GM19452 (cell line): ENCODE measurements around the gene STARD3.

Source experiments
- ATAC-seq: cut with Tn5 transposase; IDR thresholded peaks from one replicate; pipeline ENCODE4 v1.9.1; 2021; ENCODE audit not compliant: unreplicated experiment

STARD3 gene

DNA sequence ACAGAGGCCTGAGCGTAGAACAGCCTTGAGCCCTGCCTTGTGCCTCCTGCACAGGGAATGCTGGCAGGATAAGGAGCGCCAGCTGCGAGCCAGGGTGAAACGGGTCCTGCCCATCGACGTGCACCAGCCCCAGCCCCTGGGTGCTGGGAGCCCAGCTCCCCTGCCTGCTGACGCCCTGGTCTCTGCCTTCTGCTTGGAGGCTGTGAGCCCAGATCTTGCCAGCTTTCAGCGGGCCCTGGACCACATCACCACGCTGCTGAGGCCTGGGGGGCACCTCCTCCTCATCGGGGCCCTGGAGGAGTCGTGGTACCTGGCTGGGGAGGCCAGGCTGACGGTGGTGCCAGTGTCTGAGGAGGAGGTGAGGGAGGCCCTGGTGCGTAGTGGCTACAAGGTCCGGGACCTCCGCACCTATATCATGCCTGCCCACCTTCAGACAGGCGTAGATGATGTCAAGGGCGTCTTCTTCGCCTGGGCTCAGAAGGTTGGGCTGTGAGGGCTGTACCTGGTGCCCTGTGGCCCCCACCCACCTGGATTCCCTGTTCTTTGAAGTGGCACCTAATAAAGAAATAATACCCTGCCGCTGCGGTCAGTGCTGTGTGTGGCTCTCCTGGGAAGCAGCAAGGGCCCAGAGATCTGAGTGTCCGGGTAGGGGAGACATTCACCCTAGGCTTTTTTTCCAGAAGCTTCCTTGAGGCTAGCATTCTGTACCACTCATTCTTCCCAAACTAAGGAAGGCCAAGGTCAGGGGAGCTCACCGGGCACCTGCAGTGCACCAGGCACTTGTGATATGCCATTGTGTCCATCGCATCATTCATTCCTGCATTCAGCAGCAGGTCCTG is 33.2 kb downstream of the STARD3 start:
- no peak for ATAC-seq

DNA sequence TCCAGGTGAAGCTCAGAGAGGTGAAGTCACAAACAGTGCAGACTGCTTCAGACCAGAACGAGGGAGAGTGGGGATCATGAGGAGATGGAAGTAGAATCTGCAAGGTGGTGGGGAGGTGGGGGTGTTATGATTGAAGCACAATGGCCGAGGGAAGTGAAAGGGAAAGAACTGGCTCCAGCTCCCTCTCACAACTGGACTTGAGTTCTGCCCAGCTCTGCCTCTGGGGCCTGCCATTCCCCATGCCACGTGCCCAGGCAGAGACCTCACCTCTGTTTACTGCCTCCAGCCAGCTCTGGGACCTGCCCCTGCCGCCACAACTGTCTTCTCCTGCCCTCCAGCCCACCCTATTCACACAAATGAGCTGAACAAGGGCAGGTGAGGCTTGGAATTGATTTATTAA is 33.8 kb downstream of the STARD3 start:
- ATAC-seq: no peak

DNA sequence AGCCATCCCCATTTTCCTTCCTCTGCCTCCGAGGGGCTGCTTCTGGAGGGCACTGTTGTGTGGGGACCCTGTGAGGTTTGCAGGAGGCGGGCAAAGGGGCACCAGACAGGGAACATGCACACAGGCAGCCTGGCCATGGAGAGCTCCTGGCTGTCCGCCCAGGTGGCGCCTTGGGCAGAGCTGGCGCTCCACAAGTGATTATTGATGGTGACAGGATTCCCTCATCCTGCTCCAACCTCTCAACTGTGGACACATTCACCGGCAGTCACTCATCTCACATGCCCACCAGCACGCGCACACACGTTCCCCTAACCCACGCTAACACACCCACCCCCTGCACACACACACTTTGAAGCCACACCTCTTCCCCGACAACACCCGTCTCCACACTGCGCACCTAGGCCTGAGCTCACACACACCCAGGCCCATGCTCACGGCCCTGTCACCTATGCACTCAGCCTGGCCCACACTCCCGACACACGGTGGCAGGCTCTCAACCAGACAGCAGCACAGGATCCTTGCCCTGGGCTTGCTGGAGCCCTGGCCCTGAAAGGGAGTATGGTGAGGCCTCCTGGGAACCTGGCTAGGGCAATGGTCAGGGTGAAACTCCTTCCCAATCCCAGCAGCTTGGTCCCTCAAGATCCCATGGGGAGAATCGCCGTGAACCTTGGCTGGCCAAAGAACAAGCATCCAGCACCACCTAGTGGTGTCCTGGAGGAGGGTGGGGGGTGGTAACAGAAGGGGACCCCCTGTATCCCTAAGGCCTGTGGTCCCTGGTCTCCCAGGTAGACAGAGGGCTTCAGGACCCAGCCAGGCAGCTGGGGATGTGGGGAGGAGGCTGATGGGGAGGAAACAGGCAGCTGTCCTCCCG is 34.9 kb downstream of the STARD3 start:
- ATAC-seq: no peak

DNA sequence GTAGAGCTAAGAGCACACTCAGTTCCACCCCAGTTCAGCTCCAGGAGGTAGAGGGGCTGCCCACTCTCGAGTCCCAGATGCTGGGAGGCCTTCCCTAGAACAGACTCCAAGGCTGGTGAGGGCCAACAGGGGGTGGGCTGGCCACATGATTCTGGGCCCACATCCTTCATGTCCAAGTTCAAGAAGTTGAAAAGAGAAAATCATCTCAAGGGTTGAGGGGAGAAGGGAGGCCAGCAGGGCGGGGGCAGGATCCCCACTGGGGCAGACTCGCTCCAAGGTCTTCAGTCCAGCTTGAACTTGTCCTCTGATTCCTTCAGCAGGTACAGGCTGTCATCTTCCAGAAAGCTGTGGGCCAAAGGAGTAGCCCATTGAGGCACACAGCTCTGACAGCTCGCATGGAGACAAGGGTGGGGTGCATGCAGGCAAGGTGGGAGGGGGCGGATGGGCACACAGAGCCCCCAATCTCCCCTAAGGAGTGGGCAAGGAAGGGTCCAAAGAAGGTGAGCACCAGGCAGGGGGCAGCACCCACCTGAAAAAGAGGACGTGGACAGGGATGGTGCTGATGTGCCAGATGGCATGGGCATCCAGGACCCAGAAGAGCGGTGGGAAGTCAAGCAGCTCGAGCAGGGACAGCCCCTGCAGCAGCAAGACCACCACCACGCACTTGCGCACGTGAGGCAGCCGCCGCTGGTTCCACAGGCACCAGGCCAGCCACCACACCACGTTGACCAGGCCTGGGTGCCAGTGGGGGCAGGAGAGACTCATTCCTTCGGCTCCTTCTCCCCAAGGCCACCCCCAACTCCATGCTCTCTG is 35.8 kb downstream of the STARD3 start:
- no peak for ATAC-seq

DNA sequence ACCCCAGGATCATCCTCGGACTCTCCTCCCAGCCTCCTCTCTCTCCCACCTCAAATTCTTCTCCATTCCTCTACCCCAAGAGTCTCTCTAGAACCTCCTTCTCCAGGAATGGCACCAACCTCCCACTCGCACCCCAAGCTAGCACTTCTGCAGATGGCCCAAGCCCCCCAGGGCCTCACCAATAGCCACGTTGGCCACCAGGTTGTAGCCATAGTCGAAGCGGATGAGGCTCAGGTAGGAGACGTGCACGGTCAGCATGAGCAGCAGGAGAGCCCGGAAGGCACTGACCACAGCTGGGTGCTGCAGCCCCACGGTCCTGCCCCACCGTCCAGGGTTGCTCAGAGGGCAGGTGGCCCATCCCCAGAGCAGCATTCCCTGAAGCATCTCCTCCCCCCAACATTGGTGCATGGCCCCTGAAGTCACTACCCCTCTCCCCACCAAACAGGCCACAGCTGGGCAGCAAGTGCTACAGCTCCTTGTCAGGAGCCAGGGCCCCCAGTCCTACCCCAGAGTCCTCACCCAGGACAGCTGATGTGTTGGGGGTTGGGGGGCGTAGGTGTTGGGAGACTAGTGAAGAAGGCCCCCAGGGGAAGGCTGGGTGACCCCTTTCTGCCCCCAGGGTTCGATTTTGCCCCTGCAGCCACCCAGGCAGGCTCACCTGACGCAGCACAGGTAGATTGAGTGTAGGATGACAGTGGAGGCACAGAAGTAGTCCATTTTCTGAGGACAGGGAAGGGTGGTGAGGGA is 36.6 kb downstream of the STARD3 start:
- no peak for ATAC-seq

DNA sequence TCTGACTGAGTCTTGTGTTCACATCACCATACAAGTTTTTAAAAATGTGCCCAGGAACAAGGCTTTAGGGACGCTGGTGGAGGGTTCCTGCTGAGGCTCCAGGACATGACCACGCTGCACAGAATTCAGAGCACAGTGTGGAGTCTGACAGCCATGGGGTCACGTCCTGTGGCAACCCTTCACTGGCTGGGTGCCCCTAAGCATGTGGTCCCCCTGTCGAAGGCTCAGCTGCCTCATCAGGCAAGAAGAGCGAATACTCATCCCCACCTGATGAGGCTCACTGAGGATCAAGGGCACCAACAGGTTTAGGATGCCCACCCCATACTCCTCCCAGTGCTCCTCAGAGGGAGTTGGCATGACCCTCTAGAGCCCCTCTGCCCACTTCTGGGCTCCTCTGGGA is 37.2 kb downstream of the STARD3 start:
- ATAC-seq: no peak

DNA sequence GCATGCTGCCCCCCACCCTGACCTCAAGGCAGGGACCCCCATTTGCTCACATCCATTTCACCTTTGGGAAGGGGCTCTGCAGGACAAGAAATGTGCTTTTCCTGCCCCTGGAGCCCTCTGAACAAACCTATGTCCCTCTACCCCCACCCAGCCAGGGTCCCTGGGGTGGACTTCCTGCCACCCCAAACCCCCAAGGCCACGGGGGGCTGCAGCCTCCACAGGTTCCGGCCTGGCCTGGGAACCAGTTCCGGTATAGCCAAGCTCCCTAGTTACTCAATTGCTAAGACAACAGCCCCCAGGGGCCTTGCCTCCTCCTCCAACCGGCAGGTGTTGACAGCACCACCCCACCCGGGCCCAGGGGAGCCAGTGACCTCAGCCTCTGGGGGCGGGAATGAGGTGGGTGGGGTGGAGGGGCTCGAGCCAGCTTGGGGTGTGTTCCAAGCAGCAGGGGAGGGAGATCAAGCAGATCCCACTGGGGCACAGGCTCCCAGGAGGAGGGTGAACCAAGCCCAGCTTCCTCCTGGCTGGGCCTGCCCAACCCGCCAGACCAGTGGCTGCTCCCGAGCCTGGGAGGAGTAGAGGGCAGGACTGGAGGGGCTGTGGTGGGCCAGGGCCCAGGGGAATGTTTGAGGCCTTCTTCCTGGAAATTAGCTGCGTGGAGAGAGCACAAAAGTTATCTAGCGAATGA is 37.9 kb downstream of the STARD3 start:
- ATAC-seq: no peak

DNA sequence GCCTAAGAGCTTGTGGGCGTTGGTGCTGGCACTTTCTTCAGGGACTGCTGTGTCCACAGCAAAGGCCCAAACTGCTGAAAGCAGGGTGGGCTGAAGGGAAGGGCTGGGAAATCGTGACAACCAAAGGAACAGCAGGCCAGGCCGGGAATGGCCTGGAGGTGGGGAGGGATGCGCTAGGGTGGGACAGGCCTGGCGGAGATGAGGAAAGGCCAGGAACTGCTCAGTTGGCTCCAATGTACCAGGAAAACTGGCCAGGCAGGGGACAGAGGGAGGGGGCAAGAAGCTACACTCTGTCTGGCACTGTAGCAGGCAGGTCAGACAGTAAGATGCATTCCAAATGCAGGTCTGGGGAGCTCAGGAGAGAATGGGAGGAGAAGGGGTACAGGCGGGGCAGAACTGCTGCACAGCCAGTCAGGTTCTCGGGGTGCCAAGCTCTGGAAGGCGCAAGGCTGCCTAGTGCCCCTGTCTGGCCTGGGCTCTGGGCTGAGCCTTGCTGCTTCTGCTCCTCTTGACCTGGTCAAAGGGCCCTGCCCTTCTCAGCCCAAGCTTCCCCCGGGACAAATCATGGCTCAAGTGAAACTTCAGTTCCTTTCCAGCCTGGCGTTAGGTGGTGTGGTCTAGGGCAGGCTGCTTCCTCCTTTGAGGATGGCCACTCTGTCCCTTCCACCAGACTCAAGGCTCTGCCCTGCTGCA is 38.6 kb downstream of the STARD3 start:
- no peak for ATAC-seq

DNA sequence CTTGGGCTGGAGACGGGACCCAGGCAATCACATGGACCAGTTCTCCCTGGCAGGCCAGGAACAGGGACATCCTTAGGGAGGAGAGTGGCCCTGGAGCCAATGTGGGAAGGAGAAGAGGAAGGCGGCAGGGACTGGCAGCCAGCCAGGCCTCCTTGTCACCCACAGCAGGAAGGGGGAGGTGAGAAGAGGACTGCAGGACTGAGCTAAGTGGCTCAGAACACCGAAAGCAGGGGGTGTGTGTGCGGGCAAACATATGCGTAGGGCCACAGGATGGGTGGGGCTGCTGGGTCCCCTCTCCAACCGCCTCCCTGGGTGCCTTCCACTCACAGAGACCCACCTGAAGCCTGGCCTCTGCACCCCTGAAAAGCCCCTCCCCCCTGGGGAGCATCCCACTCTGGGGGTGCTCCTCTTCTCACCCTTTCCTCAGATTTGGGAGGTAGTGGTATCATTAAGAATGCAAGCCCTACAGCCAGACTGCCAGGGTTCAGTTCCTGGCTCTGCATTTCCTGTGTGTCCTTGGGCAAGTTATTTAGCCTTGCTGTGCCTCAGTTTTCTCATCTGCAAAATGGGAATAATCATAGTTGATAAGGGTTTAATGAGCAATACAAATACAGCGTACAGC is 39.4 kb downstream of the STARD3 start:
- ATAC-seq: no peak

DNA sequence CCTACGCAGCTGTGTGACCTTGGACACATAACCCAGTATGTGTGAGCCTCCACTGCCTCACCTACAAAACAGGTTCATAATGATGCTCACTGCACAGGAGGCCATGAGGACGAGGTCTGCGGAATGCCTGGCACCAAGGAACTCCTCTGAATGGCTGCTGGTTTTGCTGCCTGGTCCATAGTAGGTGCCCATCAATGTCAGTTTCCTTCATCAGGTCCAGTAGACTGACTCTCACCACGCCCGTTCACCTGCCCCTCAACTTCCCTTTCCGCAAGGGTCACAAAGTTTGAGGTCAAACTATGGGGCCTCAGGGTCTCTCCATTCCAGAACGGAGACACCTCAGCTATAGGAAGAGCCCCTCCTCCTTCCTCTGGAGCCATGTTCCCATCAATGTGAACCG is 40.1 kb downstream of the STARD3 start:
- no peak for ATAC-seq

DNA sequence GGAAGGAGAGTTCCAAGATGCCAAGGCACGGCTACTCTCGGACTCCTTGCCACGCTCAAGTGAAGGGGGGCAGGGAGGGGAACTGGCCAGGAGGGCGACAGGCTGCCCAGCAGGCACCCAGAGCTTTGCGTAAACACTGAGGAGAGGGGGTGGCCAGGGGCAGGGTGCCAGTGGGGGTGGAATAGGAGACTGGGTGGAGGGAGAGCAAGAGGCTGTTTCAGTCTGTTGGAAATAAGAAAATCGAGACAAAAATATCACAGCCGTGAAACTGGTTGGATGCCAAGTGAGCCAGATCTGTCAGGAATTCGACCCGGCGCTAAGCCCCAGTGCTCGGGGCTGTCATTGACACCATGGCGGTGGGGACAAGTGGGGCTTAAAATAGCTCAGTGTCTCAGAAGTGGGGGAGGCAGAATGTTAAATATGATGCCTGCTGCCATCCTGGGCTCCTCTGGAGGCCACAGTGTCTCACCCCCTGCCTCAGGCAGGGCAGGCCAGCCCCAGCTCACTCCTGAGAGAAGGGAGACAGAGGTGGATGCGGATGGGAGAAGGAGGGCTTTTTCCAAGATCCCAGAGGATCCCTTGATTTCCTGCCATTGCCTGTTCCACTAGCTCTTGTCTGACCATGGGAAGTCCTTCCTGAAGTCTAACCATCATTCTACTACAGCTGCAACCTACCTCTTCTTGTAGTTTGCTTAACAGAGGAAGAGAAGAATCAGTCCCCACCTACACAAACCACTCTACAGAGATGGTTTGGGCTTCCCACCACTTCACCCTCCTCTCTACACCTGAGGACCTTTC is 40.8 kb downstream of the STARD3 start:
- no peak for ATAC-seq

DNA sequence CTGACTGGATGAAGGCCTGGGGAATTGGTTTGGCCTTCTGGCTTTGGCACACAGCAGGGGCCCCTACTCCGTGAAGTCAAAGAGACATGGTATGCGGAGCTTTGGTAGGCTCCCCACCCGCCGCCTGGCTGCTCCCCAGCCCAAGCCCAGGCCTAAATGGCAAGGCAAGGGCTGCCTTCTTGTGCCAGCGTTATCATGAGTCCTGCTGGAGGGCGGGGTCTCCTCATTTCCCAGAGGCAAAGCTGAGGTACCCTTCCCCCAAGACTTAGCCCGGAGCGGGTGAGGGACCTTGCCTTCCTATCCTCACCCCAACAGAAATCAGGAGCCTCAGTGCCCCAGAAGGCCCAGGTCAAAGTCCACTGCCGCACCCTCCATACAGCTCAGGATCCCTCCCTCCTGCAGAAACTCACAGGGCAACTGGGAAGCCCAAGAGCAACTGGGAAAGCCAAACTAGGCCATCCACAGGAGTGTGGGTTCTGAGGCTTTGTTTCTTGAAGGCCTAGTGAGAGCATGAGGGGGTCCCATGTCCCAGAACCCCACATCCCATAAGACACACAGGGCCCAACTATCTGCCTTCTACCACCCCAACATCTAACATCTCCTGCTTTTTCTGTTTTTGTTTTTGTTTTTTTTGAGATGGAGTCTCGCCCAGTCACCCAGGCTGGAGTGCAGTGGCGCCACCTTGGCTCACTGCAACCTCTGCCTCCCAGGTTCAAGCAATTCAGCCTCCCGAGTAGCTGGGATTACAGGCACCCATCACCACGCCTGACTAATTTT is 41.6 kb downstream of the STARD3 start:
- no peak for ATAC-seq

DNA sequence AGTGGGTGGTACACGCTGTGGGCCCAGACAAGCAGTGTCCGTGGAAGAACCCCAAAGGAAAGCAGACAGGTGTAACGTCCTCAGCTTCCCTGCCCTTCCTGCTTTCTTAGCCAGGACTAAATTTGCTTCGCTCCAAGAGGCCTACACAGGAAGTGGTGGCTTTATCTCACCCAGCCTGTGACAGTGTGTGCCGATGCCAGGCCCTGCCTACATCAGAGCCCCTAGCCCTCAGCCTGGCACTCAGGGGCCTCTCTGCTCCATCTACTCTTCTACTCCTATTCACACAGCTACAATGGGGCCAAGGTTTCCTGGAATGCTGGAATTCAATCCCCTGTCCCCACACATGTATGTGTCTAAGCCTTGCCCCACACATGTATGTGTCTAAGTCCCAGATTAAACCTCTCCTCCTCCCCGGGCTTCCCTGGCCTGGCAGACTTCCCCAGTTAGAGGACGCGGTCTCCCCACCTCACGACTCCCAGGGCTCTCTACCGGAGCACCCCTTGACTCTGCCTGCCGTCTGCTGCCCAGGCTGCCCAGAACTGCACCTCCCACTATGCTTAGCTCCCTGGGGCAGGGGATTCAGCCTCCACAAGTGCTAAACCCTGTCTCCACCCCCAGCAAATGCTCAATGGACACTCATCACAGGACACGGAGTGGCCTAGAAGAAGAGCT is 42.7 kb downstream of the STARD3 start:
- ATAC-seq: no peak

DNA sequence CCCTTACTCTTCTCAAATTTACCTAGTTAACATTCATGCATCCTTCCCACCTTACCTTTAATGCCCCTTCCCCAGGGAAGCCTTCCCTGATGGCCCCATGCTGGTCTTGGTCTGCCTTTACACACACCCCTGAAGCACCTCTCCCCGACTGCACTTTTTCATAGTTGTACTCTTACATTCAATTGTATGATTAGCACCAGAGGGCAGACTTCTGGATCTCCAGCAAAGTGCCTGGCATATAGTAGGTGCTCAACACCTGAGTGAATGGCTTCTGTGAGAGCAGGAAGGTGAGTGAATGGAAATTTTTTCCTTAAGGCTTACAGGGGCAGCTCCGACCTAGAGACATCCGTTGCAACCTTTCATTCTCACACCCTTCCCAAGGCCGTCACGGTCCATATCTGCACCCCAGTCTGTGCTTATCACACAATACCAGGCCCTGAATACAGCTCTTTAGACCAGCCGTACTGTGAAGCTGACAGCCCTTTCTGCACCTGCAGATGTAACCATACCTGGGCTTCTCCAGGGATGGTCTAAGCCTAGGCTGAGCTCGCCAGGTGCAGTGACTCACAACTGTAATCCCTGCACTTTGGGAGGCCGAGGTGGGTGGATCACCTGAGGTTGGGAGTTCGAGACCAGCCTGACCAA is 46.5 kb downstream of the STARD3 start:
- ATAC-seq: no peak

DNA sequence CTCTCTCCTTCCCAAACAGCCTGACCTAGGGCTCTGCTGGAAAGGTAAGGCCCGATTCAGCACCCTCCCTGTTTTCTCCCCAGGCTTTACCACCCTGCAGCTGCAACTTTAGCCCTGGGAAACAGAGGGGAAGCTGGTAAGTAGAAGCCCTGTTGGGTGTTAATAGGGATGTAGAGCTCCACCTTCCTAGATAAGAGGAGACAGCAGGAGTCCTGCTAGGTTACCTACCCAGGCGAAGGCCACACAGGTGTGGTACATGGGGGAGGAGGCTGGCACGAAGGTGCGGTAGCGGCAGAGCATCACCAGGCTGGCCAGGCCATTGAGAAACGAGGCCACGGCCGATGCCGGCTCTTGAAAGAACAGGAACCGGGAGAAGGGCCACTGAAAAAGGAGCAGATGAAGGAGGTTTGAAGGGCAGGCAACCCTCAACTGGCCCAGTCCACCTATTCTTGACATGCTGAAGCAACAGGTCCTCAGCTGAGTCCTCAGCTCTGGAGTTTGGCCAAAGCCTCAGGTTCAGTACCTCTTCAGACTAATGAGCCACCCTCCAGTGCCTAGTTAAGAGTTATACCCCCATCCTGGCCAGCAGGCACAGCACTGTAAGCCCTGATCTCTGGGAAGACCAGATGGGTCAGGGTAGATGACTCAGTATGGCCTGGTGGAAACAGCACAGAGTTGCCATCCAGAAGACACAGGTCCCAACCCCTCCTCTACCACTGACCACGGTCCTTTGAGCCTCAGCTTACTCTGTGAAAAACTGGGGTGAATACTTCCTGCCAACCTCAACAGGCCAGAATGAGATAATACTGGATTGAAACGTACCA is 47.6 kb downstream of the STARD3 start:
- ATAC-seq: no peak
